CD4-positive, alpha-beta T cell treated with Interleukin-17A for 4 hours (primary cell): ENCODE measurements around the gene RASAL2.
A peak's percentile ranks its signal among the peaks of the same experiment; 100 is the strongest.
"Not testable (repeated sequence)": the region's sequence is repeated elsewhere in the genome, so short reads cannot be mapped to it uniquely, and the experiment has no call there.

ENCODE experiments used
- DNase-seq: peaks from one replicate; pipeline ENCODE4 v3.0.0-alpha.2; 2020; ENCODE audit warnings: mixed read lengths

RASAL2 gene

DNA sequence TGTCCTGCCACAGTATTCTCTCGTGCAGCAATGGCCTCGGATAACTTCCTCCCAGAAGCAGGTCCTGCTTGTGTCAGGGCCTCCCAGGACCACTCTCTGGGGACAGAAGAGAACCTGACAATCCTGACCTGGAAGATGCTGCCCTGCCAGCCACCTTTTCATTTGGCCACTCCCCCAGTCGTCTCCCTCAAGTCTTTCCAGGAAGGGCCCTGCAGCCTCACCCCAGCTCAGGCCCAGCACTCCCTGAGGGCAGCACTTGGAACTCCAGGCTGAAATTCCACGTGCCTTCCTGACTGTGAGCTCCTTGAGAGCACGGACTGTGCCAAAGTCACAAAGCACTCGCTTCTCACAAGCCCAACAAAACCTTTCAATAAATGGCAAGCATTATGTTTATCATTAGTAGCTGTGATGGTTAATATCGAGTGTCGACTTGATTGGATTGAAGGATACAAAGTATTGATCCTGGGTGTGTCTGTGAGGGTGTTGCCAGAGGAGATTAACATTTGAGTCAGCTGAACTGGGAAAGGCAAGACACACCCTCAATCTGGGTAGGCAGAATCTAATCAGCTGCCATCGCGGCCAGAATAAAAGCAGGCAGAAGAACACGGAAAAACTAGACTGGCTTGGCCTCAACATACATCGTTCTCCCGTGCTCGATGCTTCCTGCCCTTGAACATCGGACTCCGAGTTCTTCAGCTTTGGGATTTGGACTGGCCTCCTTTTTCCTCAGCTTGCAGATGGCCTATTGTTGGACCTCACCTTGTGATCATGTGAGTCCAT, 405.2 kb downstream of the RASAL2 start:
- DNase-seq = no peak

DNA sequence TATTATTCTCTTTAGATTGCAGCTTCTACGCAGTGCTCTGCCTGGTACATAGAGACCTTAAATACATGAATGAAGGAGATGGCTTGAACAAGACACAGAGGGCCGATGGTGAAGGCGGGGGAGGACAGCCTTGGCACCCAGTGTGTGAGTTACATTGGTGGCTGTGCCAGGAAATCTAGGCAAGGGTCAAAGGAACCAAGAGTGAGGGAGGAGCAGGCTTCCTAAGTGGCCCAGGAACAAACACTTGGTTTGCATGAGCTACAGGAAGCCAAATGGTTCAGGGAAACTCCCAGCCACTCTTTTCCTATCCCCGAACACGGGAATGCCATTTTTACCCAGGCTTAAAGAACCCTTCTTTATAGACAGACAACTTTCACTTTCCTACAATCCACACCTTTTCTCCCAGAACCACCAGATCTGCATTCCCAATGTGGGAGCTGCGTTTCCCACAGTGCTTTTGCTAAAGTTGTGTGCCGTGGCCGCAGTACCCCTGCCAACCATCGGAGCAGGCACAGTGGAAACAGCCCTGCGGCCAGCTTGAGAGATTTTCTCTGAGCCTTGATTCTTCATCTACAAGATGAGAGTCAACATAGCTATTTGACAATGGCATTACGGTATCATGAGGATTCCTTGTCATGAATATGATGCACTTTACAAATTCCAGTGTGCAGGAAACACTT, 406.3 kb downstream of the RASAL2 start:
- DNase-seq = no peak

DNA sequence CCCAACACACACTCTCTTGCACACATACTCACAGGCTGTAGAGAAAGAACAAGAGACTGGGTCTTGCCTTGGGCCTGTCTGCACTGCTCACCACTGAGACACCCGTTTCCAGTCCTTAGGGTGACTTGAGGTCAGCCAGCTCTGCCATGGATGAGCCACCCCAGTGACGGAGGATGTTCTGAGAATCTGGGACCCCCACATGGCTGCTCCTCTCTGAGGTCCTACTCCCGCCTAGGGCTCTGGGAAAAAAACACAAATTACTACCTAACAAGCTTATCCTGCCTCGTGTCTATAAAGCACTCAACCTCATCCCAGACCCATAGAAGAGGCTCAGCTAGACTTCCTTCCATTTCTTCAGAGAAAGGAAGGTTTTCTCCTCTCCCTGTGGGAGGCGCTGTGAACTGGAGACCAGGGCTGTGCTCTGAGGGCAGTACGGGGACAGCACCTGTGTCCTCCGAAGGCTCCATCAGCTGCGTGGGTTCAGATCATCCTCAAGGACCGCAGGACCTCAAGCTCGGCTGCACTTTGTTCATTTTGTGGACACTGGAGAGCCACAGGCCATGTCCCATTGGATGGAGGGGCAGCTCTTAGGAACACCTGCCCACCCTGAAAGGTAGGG, 407.1 kb downstream of the RASAL2 start:
- DNase-seq = no peak

DNA sequence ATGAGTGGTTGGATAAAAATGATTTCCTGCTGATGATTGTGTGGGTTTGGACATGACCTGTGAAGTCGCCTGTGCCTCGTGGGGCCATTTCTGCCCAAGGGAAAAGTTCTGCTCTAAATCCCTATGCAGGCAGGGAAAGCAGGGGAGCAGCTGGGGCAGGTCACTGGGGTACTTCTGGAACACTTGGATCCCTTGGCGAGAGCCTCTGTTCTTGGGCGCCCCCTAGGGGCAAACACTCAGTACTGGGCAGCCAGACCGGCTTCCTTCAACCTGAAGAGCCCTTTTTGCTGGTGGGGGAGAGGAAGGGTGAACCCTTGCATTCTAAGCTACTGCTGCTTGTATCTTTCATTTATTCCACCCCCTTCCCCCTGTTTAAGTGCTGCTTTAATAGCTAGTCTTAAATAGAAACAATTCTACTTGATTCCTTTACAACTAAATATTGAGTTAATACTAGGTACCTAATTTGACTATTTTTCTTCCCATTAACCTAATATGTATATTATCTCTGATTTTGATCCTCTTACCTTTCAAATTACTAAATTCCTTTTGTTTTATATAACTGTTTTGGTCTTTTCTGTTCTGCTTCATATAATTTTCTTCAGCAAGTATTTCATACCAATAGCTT, 407.9 kb downstream of the RASAL2 start:
- DNase-seq = peak; percentile 51

DNA sequence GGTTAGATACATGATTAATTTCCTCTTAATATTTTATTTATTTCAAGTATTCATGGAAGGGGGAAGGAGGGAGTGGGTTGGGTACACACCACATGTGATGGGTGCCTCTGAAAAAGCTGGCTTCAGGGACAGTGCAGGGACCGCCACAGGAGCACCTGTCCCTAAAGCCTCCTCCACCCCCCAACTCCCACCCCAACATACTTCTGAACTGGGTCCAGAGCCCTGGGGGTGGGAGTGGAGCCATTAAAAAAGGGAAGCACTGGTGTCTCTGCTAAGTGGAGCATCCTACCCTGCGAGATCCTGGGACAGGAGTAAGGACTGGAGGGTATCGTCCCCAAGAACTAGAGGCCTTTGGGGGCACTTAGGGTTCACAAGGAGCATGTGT, 408.4 kb downstream of the RASAL2 start:
- no peak for DNase-seq

DNA sequence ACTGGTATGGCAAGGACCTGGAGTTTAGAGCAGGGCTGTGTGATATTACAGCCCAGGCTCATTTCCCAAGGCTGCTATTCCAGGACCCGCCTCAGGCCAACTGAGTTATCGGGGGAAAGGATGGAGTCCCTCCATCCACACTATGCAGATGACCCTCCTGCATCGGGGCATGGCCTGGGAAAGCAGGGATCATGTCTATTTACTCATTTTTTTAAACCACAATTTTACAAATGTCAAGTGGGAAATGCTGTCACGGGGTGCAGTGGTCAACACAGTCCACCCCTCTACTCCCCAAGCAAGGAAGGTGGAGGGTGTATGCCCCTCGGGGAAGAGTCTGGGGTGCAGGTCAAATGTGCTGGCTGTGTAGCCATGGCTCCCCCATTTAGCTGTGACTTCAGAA, 409.0 kb downstream of the RASAL2 start:
- no peak for DNase-seq

DNA sequence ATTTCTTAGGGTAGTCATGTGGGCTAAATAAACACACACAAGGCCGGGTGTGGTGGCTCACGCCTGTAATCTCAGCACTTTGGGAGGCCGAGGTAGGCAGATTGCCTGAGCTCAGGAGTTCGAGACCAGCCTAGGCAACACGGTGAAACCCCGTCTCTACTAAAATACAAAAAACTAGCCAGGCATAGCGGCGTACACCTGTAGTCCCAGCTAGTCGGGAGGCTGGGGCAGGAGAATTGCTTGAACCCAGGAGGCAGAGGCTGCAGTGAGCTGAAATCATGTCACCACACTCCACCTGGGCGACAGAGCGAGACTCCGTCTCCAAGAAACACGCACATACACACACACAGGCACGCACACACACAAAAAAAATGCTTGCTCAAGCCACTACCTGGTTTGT, 409.4 kb downstream of the RASAL2 start:
- DNase-seq = not testable (repeated sequence)

DNA sequence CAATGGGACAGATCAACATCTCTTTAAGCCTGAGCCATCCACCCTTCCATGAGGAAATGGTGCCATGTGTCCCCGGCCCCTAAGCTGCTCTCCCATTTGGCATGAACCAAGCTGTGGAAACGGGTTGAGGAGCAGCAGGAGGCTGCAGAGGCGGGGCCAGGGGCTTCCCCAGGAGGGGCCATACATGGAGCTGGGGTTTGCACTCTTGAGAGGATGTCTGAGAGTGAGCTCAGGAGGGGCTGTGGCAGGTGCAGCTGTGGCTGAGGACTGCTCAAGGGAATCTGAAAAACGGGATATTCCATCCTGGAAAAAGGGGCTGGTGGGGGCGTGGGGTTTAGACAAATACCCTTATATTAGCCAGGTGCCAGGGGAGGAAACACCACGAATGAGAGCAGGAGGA, 409.9 kb downstream of the RASAL2 start:
- DNase-seq = no peak

DNA sequence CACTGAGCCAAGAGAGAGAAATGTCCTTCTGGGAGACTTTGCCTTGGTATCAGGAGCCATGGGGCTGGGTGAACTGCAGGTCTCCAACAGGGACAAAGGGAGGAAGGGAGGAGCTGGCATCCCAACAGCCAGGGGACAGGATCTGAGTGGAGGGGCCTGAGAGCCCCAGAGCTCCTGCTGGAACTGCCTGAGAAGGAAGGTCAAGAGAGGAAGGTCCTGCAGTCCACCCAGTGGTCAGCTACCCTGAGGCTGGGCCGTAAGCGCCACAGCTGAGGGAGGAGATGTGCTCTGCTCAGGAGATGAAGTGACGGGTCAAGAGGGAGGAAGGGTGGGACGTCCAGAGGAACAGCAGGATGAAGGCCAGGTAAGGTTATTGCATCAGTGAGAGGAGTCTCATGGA, 410.4 kb downstream of the RASAL2 start:
- no peak for DNase-seq

DNA sequence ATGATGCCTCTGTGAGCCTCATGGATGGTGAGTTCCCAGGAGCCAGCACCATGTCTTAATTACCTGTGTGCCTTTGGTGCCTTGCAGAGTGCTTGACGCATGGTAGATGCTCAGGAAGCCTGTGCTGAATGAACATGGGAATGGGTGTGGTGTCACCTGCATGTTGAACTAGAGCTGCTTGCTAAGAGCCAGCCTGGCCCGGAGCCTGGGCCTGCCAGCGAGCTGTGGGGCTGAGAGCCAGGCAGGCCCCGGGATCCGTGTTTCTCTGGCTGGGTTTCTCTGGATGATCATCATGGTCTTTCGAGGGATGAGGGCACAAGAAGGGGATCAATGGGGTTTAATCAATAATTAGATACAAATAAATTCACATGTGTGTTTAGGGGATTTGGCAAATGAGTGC, 412.3 kb downstream of the RASAL2 start:
- no peak for DNase-seq

DNA sequence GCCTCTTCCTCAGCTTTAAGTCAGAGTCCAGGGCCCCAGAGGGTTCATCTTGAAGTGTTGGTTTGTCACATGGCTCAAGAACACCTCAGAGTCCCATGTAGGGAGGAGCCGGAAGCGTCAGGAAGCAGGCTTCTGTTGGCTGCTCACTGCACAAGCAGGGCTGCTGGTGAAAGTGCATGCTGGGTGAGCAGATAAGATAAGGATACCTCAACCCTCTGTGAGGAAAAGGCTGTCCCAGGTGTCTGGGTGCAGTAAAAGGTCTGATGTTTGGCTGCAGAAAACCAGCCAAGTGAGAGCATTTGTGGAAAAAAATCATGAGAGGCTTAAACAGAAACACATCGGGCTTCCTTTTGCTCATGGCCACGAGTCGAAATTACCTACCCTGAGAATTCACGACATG, 412.8 kb downstream of the RASAL2 start:
- no peak for DNase-seq

DNA sequence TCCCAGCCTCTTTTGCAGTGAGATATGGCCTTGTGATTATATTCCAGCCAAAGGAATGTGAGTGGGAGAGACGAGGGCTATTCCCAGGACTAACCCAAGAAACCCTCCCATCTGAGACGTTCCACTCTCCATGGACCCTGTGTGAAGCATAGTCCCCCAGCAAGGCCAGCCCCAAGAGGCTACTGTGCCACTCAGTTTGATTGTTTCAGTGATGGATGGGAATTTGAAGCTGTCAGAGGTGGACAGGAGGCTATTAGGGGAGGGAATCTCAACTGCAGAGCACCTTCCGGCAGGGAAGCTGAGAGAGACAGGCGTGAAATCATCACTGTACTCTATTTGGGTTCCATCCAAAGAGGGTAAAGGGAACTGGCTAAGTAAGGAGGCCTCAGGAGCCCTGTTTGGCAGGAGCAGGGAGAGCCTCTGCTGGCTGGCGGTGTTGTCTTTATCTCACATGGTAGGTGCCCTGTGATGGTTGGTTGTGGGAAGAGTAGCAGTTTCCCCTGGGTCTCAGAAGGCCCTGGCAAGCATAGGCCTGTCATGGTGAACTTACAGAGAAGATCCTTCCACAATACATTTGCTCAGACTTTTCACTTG, 415.6 kb downstream of the RASAL2 start:
- no peak for DNase-seq

DNA sequence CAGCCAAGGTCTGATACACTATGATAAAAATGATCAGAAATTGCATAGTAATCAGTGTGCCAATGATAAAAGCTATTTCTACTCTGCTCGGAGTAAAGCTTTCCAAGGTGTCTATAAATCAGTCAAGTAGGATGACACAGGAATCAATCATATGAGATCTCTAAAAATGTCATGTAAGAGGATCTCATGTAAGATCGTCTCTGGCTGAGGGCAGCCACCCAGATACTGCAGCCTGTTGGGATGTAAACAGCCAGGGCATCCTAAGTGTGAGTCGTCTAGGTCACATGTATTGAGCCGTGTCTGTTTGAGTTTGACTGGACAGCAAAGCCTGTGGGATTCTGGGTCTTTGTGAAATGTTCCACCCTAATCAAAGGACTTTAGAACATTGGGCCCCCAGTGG, 416.3 kb downstream of the RASAL2 start:
- no peak for DNase-seq

DNA sequence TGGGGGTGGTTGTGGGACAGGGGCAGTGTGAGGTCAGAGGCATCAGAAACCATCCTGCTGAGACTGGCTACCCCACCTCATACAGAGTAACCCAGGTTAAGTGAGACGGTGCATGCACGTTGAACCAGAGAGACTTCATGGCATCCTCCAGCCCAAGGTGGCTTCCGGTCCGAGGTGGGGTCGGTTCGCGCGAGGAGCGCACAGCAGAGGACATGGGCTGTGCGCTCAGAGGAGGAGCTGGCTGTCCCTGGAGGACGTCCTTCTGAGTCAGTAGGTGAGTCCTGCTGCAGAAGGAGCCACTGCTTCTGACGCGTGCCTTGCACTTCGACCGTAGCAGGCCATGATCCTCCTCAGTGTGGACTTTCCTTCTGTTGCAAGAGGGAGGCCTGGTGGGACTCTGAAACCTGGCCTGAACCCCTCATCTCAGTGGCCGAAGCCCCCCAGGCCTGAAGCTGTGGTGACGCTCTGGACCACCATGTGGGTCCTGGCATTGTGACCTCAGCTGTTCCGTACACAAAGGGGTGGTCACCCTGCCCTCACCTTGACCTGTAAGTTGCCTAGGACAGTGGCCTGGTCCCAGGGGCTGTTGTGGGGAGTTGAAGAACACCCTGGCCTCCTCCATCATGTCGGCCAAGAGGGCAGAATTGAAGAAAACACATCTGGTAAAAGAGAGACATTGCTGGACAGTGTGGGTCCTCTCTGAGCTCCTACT, 418.8 kb downstream of the RASAL2 start, which contains the start of gene TEX35:
TEX35 (plus strand) TSS at position 544 of the 712 bp plus-strand sequence; CDS start at position 624, 80 bp downstream.
- no peak for DNase-seq

DNA sequence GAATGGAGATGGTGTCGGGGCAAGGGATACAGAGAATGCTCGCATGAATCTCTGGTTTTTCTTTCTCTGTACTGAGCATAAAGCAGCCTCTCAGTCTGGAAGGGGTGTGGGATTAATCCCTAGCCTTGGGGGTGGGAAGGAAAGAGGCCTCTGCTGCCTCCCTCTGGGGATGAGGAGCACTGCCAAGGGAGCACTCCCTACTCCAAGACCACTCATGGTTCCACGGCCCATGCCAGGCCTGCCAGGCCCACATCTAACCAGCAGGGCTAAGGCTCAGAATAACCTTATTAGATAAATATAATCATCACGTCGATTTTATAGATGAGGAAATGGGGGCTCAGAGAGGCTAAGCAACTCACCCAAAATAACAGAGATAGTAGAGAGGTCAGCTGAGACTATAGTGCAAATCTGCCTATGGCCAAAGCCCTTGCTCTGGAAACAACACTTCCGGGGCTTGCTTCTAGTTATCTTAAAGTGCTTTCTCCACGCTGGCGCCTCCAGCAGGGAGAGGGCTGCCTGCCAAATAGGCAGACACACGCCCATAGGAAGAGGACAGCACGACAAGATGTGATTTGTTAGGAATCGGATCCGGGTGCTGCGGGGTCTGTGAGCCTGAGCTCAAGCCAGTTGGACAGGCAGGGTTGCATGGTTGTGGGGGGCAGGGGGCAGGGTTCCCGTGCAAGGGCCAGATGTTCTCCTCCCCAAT, 419.5 kb downstream of the RASAL2 start:
- DNase-seq = no peak

DNA sequence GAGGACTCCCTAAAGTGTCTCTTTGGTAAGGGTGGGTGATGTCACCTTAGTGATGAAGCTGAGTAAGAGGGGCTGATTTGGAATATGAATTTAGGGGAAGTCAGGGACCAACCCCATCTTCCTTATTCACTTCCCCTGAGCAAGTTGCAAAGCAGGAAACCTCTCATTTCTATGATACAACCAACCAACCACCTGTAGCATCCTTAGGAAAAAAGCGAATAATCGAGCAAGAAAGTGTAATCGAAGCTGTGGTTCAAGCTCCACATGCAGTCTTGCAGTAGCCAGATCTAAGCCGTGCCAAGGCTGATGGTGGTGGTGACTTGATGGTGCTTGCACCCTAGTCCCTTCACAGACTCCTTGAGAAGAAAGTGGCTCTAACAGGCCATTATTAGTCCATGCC, 422.2 kb downstream of the RASAL2 start:
- DNase-seq = no peak

DNA sequence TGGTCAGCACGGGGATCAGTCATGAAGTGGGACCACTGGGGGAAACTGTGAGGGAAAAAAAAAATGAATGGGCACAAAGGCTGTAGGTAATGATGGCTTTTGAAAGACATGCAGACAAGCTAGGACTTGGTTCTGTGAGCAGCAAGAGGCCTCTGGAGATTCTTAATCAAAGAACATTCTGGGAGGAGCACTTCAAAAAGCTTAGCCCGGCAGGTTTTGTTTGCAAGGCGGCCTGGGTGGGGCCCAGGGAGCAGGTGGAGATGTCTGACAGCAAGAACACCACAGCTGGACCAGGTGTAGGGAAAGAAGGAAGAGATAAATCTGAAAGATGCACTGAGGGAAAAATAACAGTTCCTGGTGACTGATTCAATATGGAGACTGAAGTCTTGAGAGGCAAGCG, 425.0 kb downstream of the RASAL2 start:
- DNase-seq = no peak

DNA sequence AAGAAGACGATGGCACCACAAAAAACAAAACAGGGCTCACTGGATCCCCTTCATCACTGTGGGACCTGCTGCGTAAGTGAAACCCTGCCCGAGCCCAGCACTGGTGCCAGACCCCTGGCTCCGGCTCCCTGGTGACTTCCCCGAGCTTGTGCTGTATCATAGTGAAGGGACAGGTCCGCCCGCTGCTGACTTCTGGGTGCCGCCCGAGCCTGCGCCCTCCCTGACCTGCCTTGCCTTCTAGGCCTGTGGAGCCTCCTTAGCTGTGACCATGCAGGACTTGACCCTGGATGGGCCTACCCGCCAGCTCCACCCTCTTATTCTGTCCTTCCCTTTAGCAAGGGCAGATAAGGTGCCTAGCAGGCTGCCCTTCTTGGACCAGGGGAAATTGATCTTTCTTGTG, 426.9 kb downstream of the RASAL2 start:
- DNase-seq = no peak

DNA sequence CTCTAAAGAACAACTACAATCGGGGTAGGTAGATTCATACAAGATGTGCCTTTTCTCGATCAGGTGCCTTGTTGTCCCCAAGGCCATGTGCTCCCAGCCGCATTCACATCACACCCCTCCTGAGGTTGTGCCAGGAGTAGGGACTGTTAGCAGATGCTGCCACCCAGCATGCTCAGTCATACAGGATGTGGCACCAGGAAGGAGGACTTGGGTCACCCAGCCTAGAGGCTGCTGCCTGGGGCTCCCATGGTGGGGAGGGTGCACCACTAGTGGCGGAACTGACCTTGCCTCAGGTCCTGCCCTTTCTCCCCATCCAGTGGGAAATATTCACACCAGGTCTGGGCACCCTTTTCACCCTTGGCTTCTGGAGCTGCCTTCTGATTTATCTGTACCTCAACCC, 427.3 kb downstream of the RASAL2 start:
- no peak for DNase-seq

DNA sequence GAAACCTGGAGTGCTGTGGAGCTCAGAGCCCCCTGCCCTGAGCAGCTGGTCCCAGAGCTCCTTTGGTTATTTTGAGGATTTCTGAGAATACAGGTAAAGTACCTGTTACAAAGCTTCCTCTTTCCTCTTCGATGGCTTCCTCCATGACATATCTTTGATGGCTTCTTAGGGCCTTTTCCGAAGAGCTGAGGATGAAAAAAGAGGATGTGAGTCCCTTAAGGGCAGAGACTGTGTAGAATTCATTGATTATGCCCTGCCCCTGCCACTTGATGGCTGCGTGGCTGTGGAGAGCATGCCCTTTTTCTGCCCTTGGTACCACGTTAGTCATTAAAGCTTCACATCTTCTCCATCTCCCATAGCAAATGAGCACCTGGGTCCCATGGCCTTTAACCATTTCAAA, 433.2 kb downstream of the RASAL2 start:
- no peak for DNase-seq

DNA sequence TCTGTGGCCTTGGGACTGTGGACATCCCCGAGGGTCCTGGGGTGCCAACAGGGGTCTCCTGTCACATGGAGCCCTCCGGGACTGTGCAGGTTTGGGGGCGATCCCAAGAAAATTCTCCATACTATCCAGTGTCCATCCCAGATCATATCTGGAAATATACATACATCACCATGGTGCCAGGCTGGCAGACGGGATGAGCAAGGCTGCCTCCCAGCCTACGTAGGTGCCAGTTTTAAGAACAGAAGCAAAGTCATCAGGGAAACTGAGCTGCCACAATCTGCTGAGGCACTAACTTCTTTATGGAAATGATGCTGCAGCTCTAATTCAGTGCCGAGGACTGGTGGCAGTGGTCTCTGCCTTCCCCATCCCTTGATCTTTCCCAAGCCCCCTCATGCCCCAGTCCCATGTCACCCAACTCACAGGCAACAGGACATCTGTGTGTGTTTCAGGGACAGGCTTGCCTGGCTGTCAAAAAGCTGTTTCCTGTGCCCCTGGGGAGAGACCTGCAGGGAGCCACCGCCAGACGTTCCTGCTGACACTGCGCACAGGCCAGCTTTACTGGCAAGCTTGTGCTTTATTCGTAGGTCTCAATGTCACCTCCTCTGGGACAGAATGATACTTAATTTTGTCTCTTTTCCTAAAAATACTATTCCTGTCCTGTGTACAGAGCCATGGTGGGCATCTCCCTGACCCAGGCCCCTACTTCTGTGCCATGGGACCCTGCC, 434.5 kb downstream of the RASAL2 start:
- no peak for DNase-seq
